T follicular helper cell (primary cell): Measurements from ENCODE around the gene EGLN3.

Source experiments
- DNase-seq: peaks from one replicate; pipeline ENCODE4 v3.0.0-alpha.2; 2020; ENCODE audit warnings: low read depth

The EGLN3 gene

DNA sequence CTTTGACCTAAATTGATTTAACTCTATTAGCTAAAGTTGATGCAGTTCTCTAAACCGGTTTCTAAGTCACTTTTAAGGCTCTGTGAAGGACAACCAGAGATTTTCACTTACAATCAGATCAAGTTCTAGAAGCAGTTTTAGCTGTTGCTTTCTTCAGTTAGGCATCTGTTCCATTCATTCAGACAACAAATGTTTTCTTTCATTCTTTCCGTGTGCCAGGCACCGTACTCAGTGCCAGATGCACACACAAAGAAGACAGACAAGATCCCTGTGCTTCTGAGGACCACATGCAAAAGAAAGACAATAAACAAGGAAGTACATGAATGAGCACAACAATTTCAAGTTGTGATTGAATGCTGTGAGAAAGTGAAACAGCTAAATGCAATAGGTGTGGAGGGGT is 11.1 kb upstream of the EGLN3 start:
- no peak for DNase-seq

DNA sequence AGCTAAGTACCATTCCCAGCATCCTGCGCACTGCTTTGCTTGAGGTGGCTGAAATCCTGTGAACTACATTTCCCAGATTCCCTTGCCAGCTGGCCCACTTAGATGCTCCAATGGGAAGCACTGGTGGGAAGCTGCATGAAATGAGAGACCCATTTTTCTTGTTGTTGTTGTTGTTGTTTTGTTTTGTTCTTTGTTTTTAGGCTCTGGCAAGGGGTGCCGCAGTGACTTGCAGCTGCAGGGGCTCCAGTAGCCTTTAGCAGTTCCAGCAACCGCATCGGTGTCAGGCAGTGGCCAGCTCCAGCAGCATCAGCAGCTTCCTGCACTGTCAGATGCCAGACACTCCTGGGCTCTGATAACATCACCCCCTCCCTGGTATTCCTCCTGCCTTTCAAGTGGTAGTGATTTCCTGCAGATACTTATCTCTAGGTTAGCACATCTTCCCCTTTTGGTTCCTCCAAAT is 8.8 kb upstream of the EGLN3 start:
- DNase-seq, result no peak

DNA sequence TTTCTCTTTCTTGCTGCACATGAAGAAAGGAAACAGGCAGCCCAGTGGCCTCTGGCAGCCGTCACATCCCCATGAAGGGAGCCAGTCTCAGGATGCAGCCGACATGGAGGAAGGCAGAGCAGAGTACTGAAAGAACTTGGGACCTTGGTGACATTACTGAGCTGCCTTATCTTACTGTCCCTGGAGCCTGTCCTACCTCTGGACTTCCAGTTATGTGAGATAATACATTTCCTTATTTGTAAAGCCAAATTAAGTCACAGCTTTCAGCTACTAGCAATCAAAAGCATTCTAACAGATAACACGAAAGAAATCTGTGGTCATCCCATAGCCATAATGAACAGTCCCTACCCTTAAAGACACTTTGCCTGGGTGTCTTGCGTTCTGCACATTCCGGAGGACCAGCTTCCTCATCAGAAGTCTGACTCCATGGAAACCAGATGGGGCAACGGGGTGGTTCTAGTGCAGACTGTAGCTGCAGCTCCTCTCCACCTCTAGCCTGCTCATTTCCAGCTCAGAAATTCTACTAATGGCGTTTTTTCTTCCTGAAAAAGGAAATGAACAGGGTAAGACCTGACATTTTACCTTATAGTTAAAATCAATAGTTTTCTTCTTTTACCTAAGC is 7.8 kb upstream of the EGLN3 start:
- no peak for DNase-seq

GRCh38 chr14:33957993-33958392 is 7.1 kb upstream of the EGLN3 start:
- DNase-seq, result no peak

GRCh38 chr14:33957299-33957698 is 6.4 kb upstream of the EGLN3 start:
- DNase-seq, result no peak

GRCh38 chr14:33956640-33957039 is 5.8 kb upstream of the EGLN3 start:
- DNase-seq, result no peak

DNA sequence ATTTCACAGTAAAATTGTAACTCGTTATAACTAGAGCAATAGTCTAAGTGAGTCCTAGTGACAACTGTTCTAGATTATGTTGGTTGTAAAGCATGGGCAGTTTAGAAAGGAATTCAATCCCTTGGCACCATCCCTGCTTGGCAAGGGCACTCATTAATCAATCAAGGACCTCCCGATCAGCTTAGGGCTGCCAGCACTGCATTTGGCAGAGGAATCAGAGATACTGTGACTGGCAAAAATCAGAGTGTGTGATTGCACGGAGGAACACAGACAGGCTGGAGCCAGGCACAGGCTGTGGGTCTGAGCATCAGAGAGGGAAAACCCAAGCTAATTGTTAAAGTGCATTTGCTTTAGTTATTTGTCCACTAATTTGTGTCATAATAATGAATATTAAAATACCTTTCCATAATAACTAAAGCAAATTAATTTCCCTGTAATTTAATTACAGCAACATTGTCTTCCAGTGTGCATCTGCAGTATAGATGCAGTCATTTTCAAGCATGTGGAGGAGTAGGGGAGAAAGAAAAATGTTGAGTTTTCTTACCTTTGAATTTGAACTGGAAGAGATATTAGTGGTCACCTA is 3.2 kb upstream of the EGLN3 start:
- DNase-seq, result no peak

DNA sequence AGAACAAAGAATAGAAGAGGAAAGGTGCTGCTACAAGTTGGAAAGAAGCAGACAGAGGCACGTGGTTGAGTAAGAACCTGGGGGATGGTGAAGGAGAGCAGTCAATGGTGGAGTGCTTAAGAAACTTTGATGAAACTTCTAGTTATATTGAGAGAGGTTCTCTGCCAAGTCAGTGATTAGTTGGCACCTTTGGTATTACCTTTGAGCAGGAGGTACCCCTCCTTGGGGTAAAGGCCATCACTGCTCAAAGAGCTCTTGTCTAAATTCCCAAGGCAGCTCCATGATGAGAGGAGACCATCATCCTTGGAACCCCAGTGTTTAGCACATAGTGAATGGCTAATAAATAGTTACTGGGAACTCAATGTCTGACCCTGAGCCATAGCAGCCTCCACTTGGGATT is 1.7 kb upstream of the EGLN3 start:
- DNase-seq, result no peak

- no peak for DNase-seq
Measured at GRCh38 chr14:33951183-33951840, 438 bp upstream of the EGLN3 start.

- DNase-seq, result no peak
Measured at GRCh38 chr14:33949411-33949893, 1.4 kb downstream of the EGLN3 start.

- DNase-seq, result no peak
Measured at GRCh38 chr14:33948869-33949408, 1.9 kb downstream of the EGLN3 start.

DNA sequence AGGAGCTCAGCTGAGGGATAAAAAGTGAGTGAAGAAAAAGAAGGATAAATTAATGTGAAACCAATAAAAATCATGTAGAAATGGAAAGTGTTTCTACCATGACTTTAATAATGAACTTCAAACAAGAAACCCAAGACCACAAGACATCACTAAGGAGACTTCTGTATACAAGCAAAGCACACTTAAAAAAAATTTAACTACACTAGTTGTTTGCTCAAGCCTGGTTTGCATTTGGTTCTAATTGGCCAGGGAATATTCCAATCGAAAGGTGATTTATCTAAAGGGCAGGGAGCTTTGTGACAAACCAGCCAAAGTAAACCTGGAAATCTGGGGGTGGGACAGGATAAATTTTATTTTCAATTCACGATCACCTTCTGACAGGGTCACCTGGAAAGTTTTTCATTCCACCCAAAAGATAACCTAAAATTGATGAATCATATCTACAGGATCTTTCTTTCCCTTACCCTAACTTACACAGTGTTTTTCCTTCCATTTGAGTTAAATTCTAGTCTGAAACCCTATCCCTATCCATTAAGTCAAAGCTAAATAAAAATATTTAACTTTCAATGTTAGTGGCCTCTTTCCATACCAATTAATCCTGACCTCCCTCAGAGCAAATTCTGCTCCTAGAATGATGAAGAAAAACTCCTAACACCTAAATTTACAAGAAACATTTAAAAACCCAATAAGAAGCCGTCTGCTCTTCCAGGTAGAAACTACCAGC is 2.6 kb downstream of the EGLN3 start:
- no peak for DNase-seq

DNA sequence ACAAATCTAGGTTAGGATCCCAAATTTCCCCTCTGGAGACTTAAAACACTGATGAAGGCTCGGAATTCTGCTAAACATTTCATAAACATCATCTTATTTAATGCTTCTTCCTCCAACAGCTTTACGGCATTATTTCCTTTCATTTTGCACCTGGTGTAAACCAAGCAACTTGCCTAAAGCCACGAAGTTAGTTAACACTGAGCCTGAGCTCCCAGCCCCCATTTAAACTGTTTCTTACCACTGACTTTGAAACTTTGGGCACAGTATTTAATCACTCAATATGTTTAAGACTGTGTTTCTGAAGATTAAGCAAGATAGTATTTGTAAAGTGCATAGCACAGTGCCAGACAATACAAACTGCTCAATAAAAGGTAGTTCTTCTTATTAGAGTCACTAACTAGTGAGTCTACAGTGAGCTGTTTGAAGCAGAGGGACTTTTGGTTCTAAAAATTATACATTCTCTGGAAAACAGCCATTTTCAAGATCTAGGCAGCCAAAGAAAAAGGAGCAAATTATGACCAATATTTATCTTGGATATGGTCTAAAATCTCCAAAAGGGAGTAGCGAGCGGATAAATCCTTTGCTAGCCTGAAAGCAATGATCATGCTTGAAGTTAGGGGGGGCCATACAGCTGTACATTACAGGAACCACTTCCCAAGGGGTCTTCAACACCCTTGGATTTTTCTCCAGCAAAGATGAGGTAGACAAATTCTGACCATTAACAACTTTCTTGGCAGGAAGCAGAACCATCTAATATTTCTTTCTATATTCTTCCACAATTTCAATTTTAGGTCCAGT is 4.0 kb downstream of the EGLN3 start:
- no peak for DNase-seq

DNA sequence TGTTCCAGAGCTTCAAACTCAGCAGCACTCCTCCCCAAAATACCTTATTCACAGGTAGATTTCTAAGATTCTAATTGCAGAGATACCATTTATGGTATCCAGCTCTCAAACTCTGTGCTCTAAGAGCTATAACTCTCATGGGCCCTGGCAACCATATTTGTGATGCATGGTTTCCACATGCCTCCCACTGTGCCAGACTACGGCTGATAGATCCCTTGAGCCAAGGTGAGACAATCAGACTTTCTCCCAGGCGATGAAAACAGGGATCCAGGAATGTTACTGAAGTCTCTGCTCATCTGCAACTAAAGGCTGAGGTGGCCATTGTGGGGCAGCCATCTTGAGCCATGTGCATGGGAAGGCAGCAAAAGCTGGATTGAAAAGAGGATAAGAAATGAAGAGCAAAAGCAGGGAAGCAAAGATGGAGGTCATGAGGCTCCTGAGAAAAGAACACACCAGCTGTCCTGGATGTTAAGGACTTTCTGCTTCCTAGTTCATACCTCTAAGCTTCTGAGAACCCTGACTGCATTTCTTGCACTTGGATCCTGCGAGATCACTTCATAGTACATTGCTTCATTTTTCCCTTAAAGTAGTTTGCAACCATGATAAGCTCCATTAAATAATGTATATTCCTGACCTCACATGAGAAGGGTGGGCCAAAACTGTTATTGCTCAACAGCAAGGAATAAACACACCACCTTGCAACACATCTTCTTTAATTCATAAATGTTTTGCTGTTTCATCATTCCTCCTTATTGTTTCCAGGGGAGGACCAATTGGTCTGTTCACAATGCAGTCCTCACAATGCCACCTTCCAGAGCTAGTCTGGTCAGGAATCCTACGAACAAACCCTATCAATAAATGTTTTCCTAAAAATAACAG is 5.4 kb downstream of the EGLN3 start:
- no peak for DNase-seq

GRCh38 chr14:33943096-33943883 is 7.6 kb downstream of the EGLN3 start:
- no peak for DNase-seq

GRCh38 chr14:33941718-33942117 is 9.2 kb downstream of the EGLN3 start:
- DNase-seq, result no peak

DNA sequence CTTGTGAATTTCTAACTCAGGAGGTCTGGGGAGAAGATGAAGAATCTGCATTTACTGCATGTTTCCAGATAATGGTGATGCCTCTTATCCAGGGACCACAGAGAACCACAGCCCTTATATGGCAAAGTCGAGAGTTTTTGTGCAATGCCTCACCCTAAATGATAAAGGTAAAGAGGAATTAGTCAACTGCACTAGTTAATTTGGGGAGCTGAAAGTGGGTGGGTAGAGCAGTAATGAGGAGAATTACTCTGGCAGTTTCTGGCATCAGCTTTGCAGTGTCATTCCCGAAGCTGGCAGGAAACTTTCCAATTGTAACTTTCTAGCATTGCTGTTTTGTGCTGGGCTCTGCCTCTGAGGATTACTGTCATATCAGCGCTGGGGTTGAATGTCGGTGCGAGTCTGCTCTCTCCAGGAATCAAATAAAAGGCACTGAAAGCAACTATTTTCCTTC is 10.3 kb downstream of the EGLN3 start:
- DNase-seq, result no peak

GRCh38 chr14:33938131-33938949 is 12.5 kb downstream of the EGLN3 start:
- no peak for DNase-seq

GRCh38 chr14:33936391-33936790 is 14.5 kb downstream of the EGLN3 start:
- no peak for DNase-seq
